Activated CD4-positive, CD25-positive, alpha-beta regulatory T cell treated with anti-CD3 and anti-CD28 coated beads, Interleukin-2, amount 50 U/mL, for 24 hours (primary cell): Measurements from ENCODE around the gene FBXO36.
"Not testable (repeated sequence)": the region's sequence is repeated elsewhere in the genome, so short reads cannot be mapped to it uniquely, and the experiment has no call there.

Experiments used
- ATAC-seq, 2 donors: fragments of 150-1000 bp; cut with Tn5 transposase; one replicate each; pipeline ENCODE4 v1.10.0; 2021; ENCODE audit warnings: mild to moderate bottlenecking in 1 of 2, moderate library complexity in 1 of 2

Gene FBXO36

GRCh38 chr2:229914171-229914570 is 8.1 kb upstream of the FBXO36 start:
- no peak for ATAC-seq

GRCh38 chr2:229917793-229918192 is 4.5 kb upstream of the FBXO36 start:
- no peak for ATAC-seq

DNA sequence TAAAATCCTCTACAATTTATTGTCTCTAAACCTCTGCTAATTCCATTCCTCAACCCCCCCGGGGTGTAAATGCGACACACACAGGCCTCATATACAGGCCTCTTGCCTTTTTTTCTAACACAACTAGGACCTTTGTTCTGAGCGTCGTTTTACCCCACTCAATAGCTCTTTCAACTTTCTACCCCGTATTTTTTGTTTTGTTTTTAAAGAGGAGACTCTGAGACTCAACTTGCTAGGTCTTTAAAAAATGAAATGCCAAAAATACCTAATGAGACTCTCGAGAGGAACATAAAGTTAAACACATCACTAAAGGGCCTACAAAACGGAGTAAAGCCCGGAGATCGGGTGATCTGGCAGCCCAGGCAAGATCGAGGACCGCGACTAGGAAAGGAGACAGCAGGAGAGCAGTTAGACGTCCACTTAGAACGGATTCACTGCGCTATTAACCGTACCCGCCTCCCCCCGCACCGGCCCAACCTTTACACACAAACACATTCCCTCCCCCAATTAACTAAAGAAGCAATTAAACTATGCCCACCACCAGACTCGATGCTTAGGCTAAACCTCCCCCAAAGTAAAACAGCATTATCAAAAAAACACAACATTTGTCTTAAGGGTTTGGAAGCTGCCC is 2.2 kb upstream of the FBXO36 start:
- ATAC-seq = no peak

GRCh38 chr2:229921101-229921891 is 1.0 kb upstream of the FBXO36 start:
- peak in 1 of 2 donors; percentile 1 for ATAC-seq

GRCh38 chr2:229921892-229922448 is 333 bp upstream of the FBXO36 start, which contains the start of gene TRIP12:
TSS of gene TRIP12 (minus strand) at chr2:229922009. CDS start at chr2:229880079, 41,930 bp downstream.
- ATAC-seq = peak; percentile 78 to 81

DNA sequence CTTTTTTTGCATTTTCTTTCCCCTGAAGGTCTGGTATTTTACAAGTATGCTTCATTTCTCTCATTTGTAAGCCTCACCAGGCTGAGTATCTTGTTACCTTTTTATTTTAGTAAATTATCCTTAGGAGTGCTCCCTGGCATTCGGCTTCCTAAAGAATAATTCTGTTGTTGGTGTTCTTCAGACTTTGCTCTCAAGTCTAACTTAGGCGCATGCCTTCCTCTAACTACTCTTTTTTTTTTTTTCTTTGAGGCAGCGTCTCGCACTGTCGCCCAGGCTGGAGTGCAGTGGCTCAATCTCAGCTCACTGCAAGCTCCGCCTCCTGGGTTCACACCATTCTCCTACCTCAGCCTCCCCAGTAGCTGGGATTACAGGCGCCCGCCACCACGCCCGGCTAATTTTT is 2.2 kb downstream of the FBXO36 start:
- not testable (repeated sequence) for ATAC-seq

DNA sequence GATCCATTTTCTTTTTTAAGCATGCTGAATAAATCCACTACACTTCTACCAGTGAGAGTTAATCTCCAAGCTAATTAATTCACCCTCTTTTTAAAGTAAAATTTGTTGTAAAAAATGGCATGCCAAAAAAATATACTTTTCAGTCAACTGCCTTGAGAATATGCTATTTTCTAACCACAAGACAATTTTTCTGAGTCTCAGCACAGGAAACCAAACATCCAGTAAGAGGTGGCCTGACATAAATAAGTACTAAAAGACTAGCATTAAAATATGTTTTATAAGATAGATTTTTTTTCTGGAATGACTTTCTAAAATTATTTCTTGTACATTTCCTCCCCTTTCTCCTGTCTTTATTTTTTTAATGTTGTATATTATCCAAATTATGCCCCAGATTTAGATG is 2.9 kb downstream of the FBXO36 start:
- ATAC-seq = no peak

DNA sequence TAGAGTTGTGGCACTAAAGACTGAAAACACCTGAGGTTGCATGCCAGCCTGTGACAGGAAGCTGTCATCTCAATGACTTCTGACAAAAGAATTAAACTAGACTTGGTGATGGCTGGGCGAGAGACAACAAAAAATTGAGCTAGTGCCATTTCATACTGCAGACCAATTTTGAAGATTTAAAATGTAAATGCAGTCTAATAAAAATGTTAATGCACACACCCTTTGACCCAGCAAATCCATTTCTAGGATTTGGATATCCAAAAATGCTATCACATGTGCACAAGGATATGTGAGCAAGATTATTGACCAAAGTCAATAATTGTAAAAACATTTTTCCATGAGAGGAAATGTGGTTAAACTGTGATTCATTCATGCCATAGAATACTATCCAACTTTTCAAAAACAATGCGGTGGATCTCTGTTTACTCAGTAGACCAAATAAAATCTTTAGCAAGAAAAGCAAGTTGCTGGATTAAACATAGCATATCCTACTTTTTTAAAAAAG is 5.6 kb downstream of the FBXO36 start:
- no peak for ATAC-seq

- ATAC-seq = no peak
Observed at GRCh38 chr2:229930656-229931055, 8.4 kb downstream of the FBXO36 start.

DNA sequence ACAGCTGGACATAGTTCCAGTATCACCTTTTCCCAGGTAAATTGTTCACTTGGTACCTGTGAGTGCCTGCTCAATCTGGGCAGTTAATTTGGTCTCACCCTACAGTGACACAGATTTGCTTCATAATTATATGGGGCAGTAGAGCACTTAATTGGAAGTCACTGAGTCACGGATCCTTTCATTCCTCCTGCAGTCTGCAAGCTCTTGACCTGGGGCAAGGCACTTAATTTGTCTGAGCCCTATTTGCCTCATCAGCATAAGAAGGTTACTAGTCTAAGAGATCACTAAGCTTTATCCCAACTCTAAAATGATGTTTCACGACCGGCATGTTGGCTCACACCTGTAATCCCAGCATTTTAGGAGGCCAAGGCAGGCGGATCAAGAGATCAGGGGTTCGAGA is 8.9 kb downstream of the FBXO36 start:
- ATAC-seq = no peak

GRCh38 chr2:229937537-229937936 is 15.2 kb downstream of the FBXO36 start:
- ATAC-seq = no peak

GRCh38 chr2:229942671-229943070 is 20.4 kb downstream of the FBXO36 start:
- ATAC-seq = no peak

DNA sequence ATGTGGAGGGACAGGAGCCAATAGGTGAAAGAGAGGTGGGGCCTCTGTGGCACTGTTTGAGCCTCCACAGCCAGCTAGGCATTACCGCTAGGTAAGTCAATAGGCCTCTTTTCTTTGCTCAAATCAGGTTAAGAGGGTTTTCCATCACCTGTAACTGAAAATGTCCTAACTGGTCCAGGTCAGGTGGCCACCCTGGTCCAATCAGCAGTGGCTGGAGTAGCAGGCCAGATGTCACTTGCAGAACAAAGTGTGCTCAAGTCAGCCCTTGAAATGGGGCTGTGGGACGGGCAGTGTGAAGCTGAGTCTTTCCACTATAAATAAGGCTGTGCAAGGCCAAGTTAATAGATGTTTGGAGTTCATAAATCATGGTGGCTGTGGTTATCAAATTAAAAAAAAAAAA is 20.9 kb downstream of the FBXO36 start:
- ATAC-seq = no peak

- no peak for ATAC-seq
Observed at GRCh38 chr2:229943770-229944449, 21.6 kb downstream of the FBXO36 start.

GRCh38 chr2:229945975-229946374 is 23.7 kb downstream of the FBXO36 start:
- ATAC-seq = no peak

- ATAC-seq = peak in 1 of 2 donors; percentile 36
Observed at GRCh38 chr2:229947544-229947943, 25.2 kb downstream of the FBXO36 start.

GRCh38 chr2:229952256-229952835 is 30.0 kb downstream of the FBXO36 start:
- no peak for ATAC-seq

GRCh38 chr2:229955663-229956062 is 33.4 kb downstream of the FBXO36 start:
- ATAC-seq = no peak

DNA sequence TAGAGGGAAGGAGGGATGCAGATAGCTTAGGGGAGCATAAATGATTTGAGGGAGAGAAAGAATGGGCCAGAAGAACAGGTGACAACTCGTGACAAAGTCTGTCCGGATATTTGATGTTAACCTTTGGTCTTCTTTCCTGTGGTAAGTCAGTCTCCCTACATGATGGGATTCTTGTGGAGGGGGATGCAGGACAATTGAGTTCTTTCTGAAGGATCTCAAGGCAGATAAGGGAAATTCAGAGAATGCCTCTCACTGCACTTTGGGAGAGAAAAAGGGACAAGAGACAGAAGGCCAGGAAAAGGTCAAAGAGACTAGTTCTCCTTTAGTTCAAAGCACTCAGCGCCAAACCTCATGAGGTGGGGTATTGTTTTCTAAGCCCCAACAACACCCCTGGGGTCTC is 34.2 kb downstream of the FBXO36 start:
- no peak for ATAC-seq

- not testable (repeated sequence) for ATAC-seq
Observed at GRCh38 chr2:229963596-229963995, 41.3 kb downstream of the FBXO36 start.

DNA sequence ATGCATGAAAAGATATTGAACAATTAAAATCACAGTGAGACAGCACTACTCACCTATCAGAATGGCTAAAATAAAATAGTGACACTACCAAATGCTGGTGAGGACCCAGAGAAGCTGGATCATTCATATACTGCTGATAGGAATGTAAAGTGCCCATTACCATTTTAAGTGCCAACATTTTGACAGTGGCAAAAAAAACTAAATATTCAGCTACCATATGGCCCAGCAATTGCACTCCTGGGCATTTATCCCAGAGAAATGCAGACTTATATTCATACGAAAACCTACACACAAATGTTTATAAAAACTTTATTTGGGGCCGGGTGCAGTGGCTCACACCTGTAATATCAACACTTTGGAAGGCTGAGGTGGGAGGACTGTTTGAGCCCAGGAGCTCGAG is 47.6 kb downstream of the FBXO36 start:
- ATAC-seq = no peak

- no peak for ATAC-seq
Observed at GRCh38 chr2:229970406-229970805, 48.1 kb downstream of the FBXO36 start.

DNA sequence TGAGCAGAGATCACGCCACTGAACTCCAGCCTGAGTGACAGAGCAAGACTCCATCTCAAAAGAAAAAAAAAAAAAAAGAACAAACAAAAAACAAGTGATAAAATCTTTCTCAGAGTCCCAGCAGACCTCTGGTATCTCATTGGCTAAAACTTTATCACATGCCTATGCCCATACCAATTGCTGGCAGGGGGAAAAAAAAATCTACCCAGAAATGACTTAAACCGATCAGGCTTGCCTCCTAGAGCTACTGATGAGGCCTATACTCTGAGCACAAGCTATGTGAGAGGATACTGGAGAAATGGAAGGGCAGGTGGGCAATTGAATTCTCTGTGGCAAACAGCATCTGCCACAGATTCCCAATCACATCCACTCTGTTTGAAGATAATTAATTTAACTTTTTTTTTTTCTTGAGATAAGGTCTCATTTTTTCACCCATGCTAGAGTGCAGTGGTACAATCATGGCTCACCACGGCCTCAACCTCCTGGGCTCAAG is 49.0 kb downstream of the FBXO36 start:
- ATAC-seq = no peak
